ENCODE results near the gene EPB41L2.

GRCh38 chr6:130896249-130896648 lies 166.8 kb downstream of the EPB41L2 start:
- TF ChIP-seq CTCF (conservative IDR thresholded peaks at IDR 0.05 in 1 of 2, IDR thresholded peaks at IDR 0.05 in 1 of 2; ENCODE audit: low read depth in 1 of 2, low read length in 2 of 2) (no peak), EZH2 (IDR thresholded peaks at IDR 0.05; ENCODE audit: low read length, missing control alignments) (no peak)
